Measurements from ENCODE around the gene S100A11. TPM values are rescaled to one million over a fixed set of nuclear protein-coding genes. Genes with fewer than 3 reads are reported as not detected.

The S100A11 gene
- total and polyA plus RNA-seq, 9 of the 15 experiments (the other 6 are each of a cell fraction or from before 2014, with no cell fraction given), result 131 to 808 (median 235) TPM

- TF ChIP-seq MED1 (CRISPR knock-in tag; IDR thresholded peaks at IDR 0.05; ENCODE audit: borderline replicate concordance) (no peak), BRD4 (IDR thresholded peaks at IDR 0.05) (no peak), NR2C2 (CRISPR knock-in tag; IDR thresholded peaks at IDR 0.05) (no peak), NR2C2 (tag; IDR thresholded peaks at IDR 0.05) (peak; percentile 84), STAT5A (IDR thresholded peaks at IDR 0.05; ENCODE audit: borderline replicate concordance, low read length) (peak; percentile 79), MAZ (CRISPR knock-in tag; conservative IDR thresholded peaks at IDR 0.05 in 1 of 2, IDR thresholded peaks at IDR 0.05 in 1 of 2) (0 out of 4 replicates have a peak, but pooled peaks of 1 of the 2 experiments have one; percentile 27), TCFL5 (CRISPR knock-in tag; conservative IDR thresholded peaks at IDR 0.05) (no peak), SMAD1 (IDR thresholded peaks at IDR 0.05; ENCODE audit: low read depth, low read length, partially characterized antibody) (no peak), ATF7 (IDR thresholded peaks at IDR 0.05) (peak; percentile 87), NR4A1 (CRISPR knock-in tag; IDR thresholded peaks at IDR 0.05) (no peak), NR4A1 (tag; IDR thresholded peaks at IDR 0.05) (0 out of 2 replicates have a peak, but pooled peaks have one; percentile 45), ZBTB12 (CRISPR knock-in tag; IDR thresholded peaks at IDR 0.05) (peak; percentile 82), TARDBP (IDR thresholded peaks at IDR 0.05) (peak; percentile 70; the same call in 1 of the 2 replicates), EHMT2 (IDR thresholded peaks at IDR 0.05) (peak; percentile 78), KLF6 (CRISPR knock-in tag; IDR thresholded peaks at IDR 0.05; ENCODE audit: borderline replicate concordance) (no peak), NR2C1 (IDR thresholded peaks at IDR 0.05) (no peak), NR2C1 (tag; IDR thresholded peaks at IDR 0.05) (0 out of 2 replicates have a peak, but pooled peaks have one; percentile 44)
- TF ChIP-seq, protein P1, sequence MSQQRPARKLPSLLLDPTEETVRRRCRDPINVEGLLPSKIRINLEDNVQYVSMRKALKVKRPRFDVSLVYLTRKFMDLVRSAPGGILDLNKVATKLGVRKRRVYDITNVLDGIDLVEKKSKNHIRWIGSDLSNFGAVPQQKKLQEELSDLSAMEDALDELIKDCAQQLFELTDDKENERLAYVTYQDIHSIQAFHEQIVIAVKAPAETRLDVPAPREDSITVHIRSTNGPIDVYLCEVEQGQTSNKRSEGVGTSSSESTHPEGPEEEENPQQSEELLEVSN (IDR thresholded peaks at IDR 0.05; ENCODE audit: borderline replicate concordance in 1 of 2, extremely low read depth in 1 of 2, insufficient read depth in 1 of 2, insufficient read length in 1 of 2, low read depth in 1 of 2, low read length in 1 of 2, poor library complexity in 1 of 2, severe bottlenecking in 1 of 2), result peak in 1 of 2 experiments; percentile 41
Observed at GRCh38 chr1:152071123-152071522, 34.3 kb upstream of the S100A11 start (continued).
